ENCODE measurements around the gene HPCAL4.

HPCAL4 gene

GRCh38 chr1:39666772-39667171 is 24.5 kb downstream of the HPCAL4 start:
- no peak for TF ChIP-seq CTCF (IDR thresholded peaks at IDR 0.05; ENCODE audit: low read depth, low read length, missing control alignments)
- DNase-seq (ENCODE audit: extremely low read depth, low read depth): no peak
- no peak overlapping the region for H3K4me3 ChIP-seq (replicated peaks; ENCODE audit: low read depth, low read length)

GRCh38 chr1:39663559-39663958 is 27.7 kb downstream of the HPCAL4 start:
- no peak for TF ChIP-seq CTCF (IDR thresholded peaks at IDR 0.05; ENCODE audit: low read depth, low read length, missing control alignments)
- no peak for DNase-seq (ENCODE audit: extremely low read depth, low read depth)
- H3K4me3 ChIP-seq (replicated peaks; ENCODE audit: low read depth, low read length): no peak overlapping the region

- DNase-seq (ENCODE audit: extremely low read depth, low read depth): no peak
- TF ChIP-seq CTCF (IDR thresholded peaks at IDR 0.05; ENCODE audit: low read depth, low read length, missing control alignments): no peak
- no peak overlapping the region for H3K4me3 ChIP-seq (replicated peaks; ENCODE audit: low read depth, low read length)
Observed at GRCh38 chr1:39662861-39663260, 28.4 kb downstream of the HPCAL4 start.

GRCh38 chr1:39659538-39659937 is 31.7 kb downstream of the HPCAL4 start:
- no peak for TF ChIP-seq CTCF (IDR thresholded peaks at IDR 0.05; ENCODE audit: low read depth, low read length, missing control alignments)
- H3K4me3 ChIP-seq (replicated peaks; ENCODE audit: low read depth, low read length): no peak overlapping the region
- DNase-seq (ENCODE audit: extremely low read depth, low read depth): no peak

- no peak for DNase-seq (ENCODE audit: extremely low read depth, low read depth)
- H3K4me3 ChIP-seq (replicated peaks; ENCODE audit: low read depth, low read length): no peak overlapping the region
- no peak for TF ChIP-seq CTCF (IDR thresholded peaks at IDR 0.05; ENCODE audit: low read depth, low read length, missing control alignments)
Observed at GRCh38 chr1:39659110-39659509, 32.1 kb downstream of the HPCAL4 start.

- DNase-seq (ENCODE audit: extremely low read depth, low read depth): peak; percentile 41
- TF ChIP-seq CTCF (IDR thresholded peaks at IDR 0.05; ENCODE audit: low read depth, low read length, missing control alignments): peak; percentile 91
- H3K4me3 ChIP-seq (replicated peaks; ENCODE audit: low read depth, low read length): no peak overlapping the region
Observed at GRCh38 chr1:39657923-39658485, 33.2 kb downstream of the HPCAL4 start.

- DNase-seq (ENCODE audit: extremely low read depth, low read depth): no peak
Observed at GRCh38 chr1:39657402-39657801, 33.8 kb downstream of the HPCAL4 start.

More at GRCh38 chr1:39657402-39657801, 33.8 kb downstream of the HPCAL4 start:
- no peak overlapping the region for H3K4me3 ChIP-seq (replicated peaks; ENCODE audit: low read depth, low read length)
- no peak for TF ChIP-seq CTCF (IDR thresholded peaks at IDR 0.05; ENCODE audit: low read depth, low read length, missing control alignments)
